Liver (tissue), 9 donors: ENCODE measurements around the gene TMUB1. TPM values are rescaled to one million over a fixed set of nuclear protein-coding genes. Genes with fewer than 3 reads are reported as not detected.

ENCODE experiments used
- DNase-seq: peaks from one replicate; pipeline ENCODE4 v3.0.0-alpha.2; 2017; ENCODE audit warnings: low spot score
- H3K27ac ChIP-seq, 2 donors: one replicate each; pipeline ENCODE4 v1.7.0; 2013; ENCODE audit warnings: inconsistent platforms in 2 of 2, low read length in 2 of 2, control low read depth in 1 of 2, low read depth in 1 of 2, mild to moderate bottlenecking in 1 of 2
- H3K27me3 ChIP-seq, 4 donors: one replicate each; pipeline versions ENCODE4 v1.6.1 to v1.7.0; 2013; ENCODE audit warnings: low read length in 3 of 4, inconsistent platforms in 1 of 4, mild to moderate bottlenecking in 1 of 4, moderate library complexity in 1 of 4; ENCODE audit not compliant: control insufficient read depth in 4 of 4, insufficient read depth in 4 of 4
- H3K36me3 ChIP-seq, 4 donors: one replicate each; pipeline versions ENCODE4 v1.6.1 to v1.7.0; 2013; ENCODE audit warnings: low read length in 3 of 4, mild to moderate bottlenecking in 3 of 4, low read depth in 1 of 4, moderate library complexity in 1 of 4; ENCODE audit not compliant: control insufficient read depth in 4 of 4, insufficient read depth in 3 of 4
- H3K4me1 ChIP-seq, 4 donors: one replicate each; pipeline versions ENCODE4 v1.6.1 to v1.7.0; 2013; ENCODE audit warnings: low read length in 3 of 4, mild to moderate bottlenecking in 3 of 4, moderate library complexity in 1 of 4; ENCODE audit not compliant: control insufficient read depth in 4 of 4, insufficient read depth in 4 of 4
- H3K4me3 ChIP-seq, 3 donors: one replicate each; pipeline versions ENCODE4 v1.6.1 to v1.7.0; 2013; ENCODE audit warnings: low read length in 3 of 3, control low read depth in 1 of 3, low read depth in 1 of 3, mild to moderate bottlenecking in 1 of 3
- H3K9ac ChIP-seq, 2 donors: one replicate each; pipeline ENCODE4 v1.7.0; 2013; ENCODE audit warnings: low read length in 2 of 2, mild to moderate bottlenecking in 2 of 2, moderate library complexity in 2 of 2, control low read depth in 1 of 2, low read depth in 1 of 2
- H3K9me3 ChIP-seq, 4 donors: one replicate each; pipeline versions ENCODE4 v1.6.1 to v1.7.0; 2013; ENCODE audit warnings: low read length in 3 of 4; ENCODE audit not compliant: control insufficient read depth in 4 of 4
- EGR1 ChIP-seq, 2 donors: IDR thresholded peaks; 2 replicates each; pipeline ENCODE4 v1.6.1; 2016 to 2018; ENCODE audit warnings: antibody characterized with exemption in 2 of 2, low read depth in 2 of 2
- FOXA1 ChIP-seq: IDR thresholded peaks from 2 replicates; pipeline ENCODE4 v1.6.1; 2016; ENCODE audit warnings: antibody characterized with exemption
- FOXA2 ChIP-seq: IDR thresholded peaks from 2 replicates; pipeline ENCODE4 v1.6.1; 2016; ENCODE audit warnings: antibody characterized with exemption
- GABPA ChIP-seq, 2 donors: IDR thresholded peaks in 1 of 2; conservative IDR thresholded peaks in 1 of 2; 2 replicates each; pipeline ENCODE4 v1.6.1; 2016; ENCODE audit warnings: antibody characterized with exemption in 2 of 2, mild to moderate bottlenecking in 1 of 2, moderate library complexity in 1 of 2
- HNF4A ChIP-seq, 2 donors: conservative IDR thresholded peaks; 2 replicates each; pipeline ENCODE4 v1.6.1; 2016; ENCODE audit warnings: antibody characterized with exemption in 2 of 2, mild to moderate bottlenecking in 2 of 2
- HNF4G ChIP-seq: IDR thresholded peaks from 2 replicates; pipeline ENCODE4 v1.6.1; 2016; ENCODE audit warnings: antibody characterized with exemption
- JUND ChIP-seq, 2 donors: IDR thresholded peaks; 2 replicates each; pipeline ENCODE4 v1.6.1; 2016; ENCODE audit warnings: antibody characterized with exemption in 2 of 2
- NR2F2 ChIP-seq: IDR thresholded peaks from 2 replicates; pipeline ENCODE4 v1.6.1; 2016; ENCODE audit warnings: antibody characterized with exemption
- RAD21 ChIP-seq, 2 donors: IDR thresholded peaks; 2 replicates each; pipeline ENCODE4 v1.6.1; 2016; ENCODE audit warnings: antibody characterized with exemption in 2 of 2, mild to moderate bottlenecking in 2 of 2
- RXRA ChIP-seq, 2 donors: IDR thresholded peaks; 2 replicates each; pipeline ENCODE4 v1.6.1; 2017 to 2018; ENCODE audit warnings: antibody characterized with exemption in 2 of 2, mild to moderate bottlenecking in 1 of 2
- SP1 ChIP-seq: IDR thresholded peaks from 2 replicates; pipeline ENCODE4 v1.6.1; 2018; ENCODE audit warnings: antibody characterized with exemption, mild to moderate bottlenecking
- TAF1 ChIP-seq: conservative IDR thresholded peaks from 2 replicates; pipeline ENCODE4 v1.6.1; 2016; ENCODE audit warnings: antibody characterized with exemption, mild to moderate bottlenecking
- YY1 ChIP-seq: IDR thresholded peaks from 2 replicates; pipeline ENCODE4 v1.6.1; 2016; ENCODE audit warnings: antibody characterized with exemption, mild to moderate bottlenecking
- WGBS: extraction: QIAGEN DNeasy Blood & Tissue Kit; methylation state at CpG from one replicate; pipeline ENCODE4 v1.1.7; 2013; 5-methylcytosine and 5-hydroxymethylcytosine counted together
- polyA plus RNA-seq, 2 donors: library from polyadenylated mRNA; stranded (reverse) in 1 of 2; unstranded in 1 of 2; fragments of 200-250 nt in 1 of 2; fragments of >200 nt in 1 of 2; fragmentation: Nextera tagmentation in 1 of 2; extraction: Ambion mirVana in 1 of 2; gene quantifications; one replicate each; pipeline versions ENCODE4 v1.2.1 to v1.2.3, GENCODE V29; 2013 to 2015
- total RNA-seq, 2 donors: library from RNA; depleted of rRNA; stranded (reverse); fragments of >200 nt; gene quantifications; one replicate each; pipeline ENCODE4 v1.2.3, GENCODE V29; 2014
- TF ChIP-seq, protein P1 (sequence below): IDR thresholded peaks from 2 replicates; pipeline ENCODE4 v1.6.1; 2016; ENCODE audit warnings: antibody characterized with exemption
- TF ChIP-seq, protein P2 (sequence below): IDR thresholded peaks from 2 replicates; pipeline ENCODE4 v1.6.1; 2016; ENCODE audit warnings: antibody characterized with exemption
- TF ChIP-seq, protein P3 (sequence below): fragments of 150-350 bp; IDR thresholded peaks from 2 replicates; pipeline ENCODE4 v1.5.1; 2017; ENCODE audit warnings: improper control_type of control experiment, low read depth, low read length; ENCODE audit not compliant: missing input control
- TF ChIP-seq, protein P4 (sequence below): IDR thresholded peaks from 2 replicates; pipeline ENCODE4 v1.6.1; 2016; ENCODE audit warnings: antibody characterized with exemption, mild to moderate bottlenecking
- TF ChIP-seq, protein P5 (sequence below): IDR thresholded peaks from 2 replicates; pipeline ENCODE4 v1.6.1; 2016; ENCODE audit warnings: antibody characterized with exemption
- donor health status: healthy.
- donor health status: healthy.
- donor health status: healthy.
- donor health status: healthy.
- donor health status: healthy.

TMUB1 gene
- total and polyA plus RNA-seq, 4 donors: 15.1 to 51.7 (median 30.5) TPM

DNA sequence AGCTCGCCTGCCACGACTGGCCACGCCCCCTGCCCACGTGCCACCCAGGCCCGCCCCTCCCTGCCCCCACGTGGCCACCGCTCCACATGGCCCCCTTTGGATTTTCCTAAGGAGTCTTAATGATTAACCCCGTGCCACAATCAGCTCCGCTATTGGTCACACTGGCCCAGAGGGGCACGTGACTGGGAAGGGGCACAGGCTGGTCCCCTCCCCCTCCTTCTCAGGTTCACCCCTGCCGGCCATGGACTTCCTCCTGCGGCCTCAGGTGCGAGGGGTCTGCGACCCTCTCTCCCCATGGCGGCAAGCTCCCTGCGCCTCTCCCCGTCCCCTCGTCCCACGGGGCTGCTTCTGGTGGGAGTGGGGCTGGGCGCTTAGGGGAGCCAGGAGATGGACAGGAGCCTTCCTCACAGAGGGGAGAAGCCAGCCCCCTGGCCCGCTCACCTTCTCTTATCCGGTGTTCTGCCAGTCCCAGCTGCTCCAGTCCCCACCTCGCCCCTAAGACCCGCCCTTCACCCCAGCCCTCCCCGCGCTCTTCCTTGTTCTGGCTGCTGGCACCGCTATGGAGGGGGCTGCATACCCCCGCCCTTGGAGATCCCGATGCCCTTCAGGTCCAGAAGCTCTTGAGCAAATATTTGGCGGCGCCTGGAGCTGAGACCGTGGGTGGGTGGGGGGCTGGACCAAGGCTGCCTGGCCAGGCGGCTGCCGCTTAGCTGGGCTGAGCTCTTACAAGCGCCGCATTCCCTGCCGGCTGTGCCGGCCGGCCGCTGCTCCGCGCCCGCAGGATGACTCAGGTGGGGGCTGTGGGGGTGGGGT is 20.7 kb downstream of the TMUB1 start:
- H3K36me3 ChIP-seq: peaks cover 7 to 22% (median 22%) of the 10 kb centered on the region in 4 donors
- TF ChIP-seq, protein P1, sequence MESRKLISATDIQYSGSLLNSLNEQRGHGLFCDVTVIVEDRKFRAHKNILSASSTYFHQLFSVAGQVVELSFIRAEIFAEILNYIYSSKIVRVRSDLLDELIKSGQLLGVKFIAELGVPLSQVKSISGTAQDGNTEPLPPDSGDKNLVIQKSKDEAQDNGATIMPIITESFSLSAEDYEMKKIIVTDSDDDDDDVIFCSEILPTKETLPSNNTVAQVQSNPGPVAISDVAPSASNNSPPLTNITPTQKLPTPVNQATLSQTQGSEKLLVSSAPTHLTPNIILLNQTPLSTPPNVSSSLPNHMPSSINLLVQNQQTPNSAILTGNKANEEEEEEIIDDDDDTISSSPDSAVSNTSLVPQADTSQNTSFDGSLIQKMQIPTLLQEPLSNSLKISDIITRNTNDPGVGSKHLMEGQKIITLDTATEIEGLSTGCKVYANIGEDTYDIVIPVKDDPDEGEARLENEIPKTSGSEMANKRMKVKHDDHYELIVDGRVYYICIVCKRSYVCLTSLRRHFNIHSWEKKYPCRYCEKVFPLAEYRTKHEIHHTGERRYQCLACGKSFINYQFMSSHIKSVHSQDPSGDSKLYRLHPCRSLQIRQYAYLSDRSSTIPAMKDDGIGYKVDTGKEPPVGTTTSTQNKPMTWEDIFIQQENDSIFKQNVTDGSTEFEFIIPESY: no peak
- TF ChIP-seq RXRA (IDR thresholded peaks at IDR 0.05) (peak; percentile 38 to 45), HNF4A (conservative IDR thresholded peaks at IDR 0.05) (peak; percentile 43 to 50), JUND (IDR thresholded peaks at IDR 0.05) (no peak), RAD21 (IDR thresholded peaks at IDR 0.05) (no peak), TAF1 (no peak), HNF4G (no peak), FOXA2 (no peak), EGR1 (IDR thresholded peaks at IDR 0.05; ENCODE audit: low read depth in 2 of 2) (peak in 1 of 2 donors; percentile 45), FOXA1 (no peak), SP1 (peak; percentile 44), GABPA (IDR thresholded peaks at IDR 0.05 in 1 of 2, conservative IDR thresholded peaks at IDR 0.05 in 1 of 2) (peak in 1 of 2 donors; percentile 10), NR2F2 (no peak), YY1 (peak; percentile 80)
- TF ChIP-seq, protein P2, sequence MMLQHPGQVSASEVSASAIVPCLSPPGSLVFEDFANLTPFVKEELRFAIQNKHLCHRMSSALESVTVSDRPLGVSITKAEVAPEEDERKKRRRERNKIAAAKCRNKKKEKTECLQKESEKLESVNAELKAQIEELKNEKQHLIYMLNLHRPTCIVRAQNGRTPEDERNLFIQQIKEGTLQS: peak; percentile 31
- TF ChIP-seq, protein P3, sequence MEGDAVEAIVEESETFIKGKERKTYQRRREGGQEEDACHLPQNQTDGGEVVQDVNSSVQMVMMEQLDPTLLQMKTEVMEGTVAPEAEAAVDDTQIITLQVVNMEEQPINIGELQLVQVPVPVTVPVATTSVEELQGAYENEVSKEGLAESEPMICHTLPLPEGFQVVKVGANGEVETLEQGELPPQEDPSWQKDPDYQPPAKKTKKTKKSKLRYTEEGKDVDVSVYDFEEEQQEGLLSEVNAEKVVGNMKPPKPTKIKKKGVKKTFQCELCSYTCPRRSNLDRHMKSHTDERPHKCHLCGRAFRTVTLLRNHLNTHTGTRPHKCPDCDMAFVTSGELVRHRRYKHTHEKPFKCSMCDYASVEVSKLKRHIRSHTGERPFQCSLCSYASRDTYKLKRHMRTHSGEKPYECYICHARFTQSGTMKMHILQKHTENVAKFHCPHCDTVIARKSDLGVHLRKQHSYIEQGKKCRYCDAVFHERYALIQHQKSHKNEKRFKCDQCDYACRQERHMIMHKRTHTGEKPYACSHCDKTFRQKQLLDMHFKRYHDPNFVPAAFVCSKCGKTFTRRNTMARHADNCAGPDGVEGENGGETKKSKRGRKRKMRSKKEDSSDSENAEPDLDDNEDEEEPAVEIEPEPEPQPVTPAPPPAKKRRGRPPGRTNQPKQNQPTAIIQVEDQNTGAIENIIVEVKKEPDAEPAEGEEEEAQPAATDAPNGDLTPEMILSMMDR: peak; percentile 10
- TF ChIP-seq, protein P4, sequence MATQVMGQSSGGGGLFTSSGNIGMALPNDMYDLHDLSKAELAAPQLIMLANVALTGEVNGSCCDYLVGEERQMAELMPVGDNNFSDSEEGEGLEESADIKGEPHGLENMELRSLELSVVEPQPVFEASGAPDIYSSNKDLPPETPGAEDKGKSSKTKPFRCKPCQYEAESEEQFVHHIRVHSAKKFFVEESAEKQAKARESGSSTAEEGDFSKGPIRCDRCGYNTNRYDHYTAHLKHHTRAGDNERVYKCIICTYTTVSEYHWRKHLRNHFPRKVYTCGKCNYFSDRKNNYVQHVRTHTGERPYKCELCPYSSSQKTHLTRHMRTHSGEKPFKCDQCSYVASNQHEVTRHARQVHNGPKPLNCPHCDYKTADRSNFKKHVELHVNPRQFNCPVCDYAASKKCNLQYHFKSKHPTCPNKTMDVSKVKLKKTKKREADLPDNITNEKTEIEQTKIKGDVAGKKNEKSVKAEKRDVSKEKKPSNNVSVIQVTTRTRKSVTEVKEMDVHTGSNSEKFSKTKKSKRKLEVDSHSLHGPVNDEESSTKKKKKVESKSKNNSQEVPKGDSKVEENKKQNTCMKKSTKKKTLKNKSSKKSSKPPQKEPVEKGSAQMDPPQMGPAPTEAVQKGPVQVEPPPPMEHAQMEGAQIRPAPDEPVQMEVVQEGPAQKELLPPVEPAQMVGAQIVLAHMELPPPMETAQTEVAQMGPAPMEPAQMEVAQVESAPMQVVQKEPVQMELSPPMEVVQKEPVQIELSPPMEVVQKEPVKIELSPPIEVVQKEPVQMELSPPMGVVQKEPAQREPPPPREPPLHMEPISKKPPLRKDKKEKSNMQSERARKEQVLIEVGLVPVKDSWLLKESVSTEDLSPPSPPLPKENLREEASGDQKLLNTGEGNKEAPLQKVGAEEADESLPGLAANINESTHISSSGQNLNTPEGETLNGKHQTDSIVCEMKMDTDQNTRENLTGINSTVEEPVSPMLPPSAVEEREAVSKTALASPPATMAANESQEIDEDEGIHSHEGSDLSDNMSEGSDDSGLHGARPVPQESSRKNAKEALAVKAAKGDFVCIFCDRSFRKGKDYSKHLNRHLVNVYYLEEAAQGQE: peak; percentile 26
- TF ChIP-seq, protein P5, sequence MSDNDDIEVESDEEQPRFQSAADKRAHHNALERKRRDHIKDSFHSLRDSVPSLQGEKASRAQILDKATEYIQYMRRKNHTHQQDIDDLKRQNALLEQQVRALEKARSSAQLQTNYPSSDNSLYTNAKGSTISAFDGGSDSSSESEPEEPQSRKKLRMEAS: peak; percentile 78
- peak overlapping the region; percentile 29 to 80 (median 54) for H3K4me3 ChIP-seq
- H3K9me3 ChIP-seq: no peaks in the 10 kb centered on the region
- H3K4me1 ChIP-seq: peaks cover 13 to 59% (median 44%) of the 10 kb centered on the region in 4 donors
- no peak overlapping the region for H3K9ac ChIP-seq
- H3K27ac ChIP-seq: peak overlapping the region; percentile 67 to 88
- peak; percentile 77 for DNase-seq
- H3K27me3 ChIP-seq: no peaks in the 10 kb centered on the region
- WGBS: 26% methylated on average over 43 of the region's 43 CpGs
